ENCODE data around the gene NME3. TPM values are rescaled to one million over a fixed set of nuclear protein-coding genes. Genes with fewer than 3 reads are reported as not detected.
A peak's percentile ranks its signal among the peaks of the same experiment; 100 is the strongest.

Gene NME3
- total and polyA plus RNA-seq, 9 of the 15 experiments (the other 6 are each of a cell fraction or from before 2014, with no cell fraction given): 0.68 to 76.3 (median 11.5) TPM

- no peaks in the 10 kb centered on the region for H3K9me3 ChIP-seq (replicated peaks; ENCODE audit: control insufficient read depth, insufficient read depth, low read depth, low read length)
- FAIRE-seq: no peak
- no peak overlapping the region for H2AFZ ChIP-seq (ENCODE audit: low read depth, low read length)
- intact Hi-C loops (cut with micrococcal nuclease) (no loop called here), in situ Hi-C loops (cut with MboI) (no loop called here)
- ChIA-PET CTCF (ENCODE audit: low intra/inter-chr PET ratio) (no interaction called here), POLR2A (interaction anchor here (0.6 to 1.4 kb wide), 7 partner anchors 8 to 1343 kb away, joined by 3 to 8 read pairs (median 3); partner anchors contain the start of genes ECI1, MSRB1 and RPS2)
- no peaks in the 10 kb centered on the region for H3K27me3 ChIP-seq (ENCODE audit: control insufficient read depth in 2 of 2, insufficient read depth in 2 of 2, low read length in 2 of 2)
- H3K4me3 ChIP-seq: no peak overlapping the region
- peaks cover 9 to 89% of the 10 kb centered on the region in 2 experiments; a peak in 4 of 5 replicates for H3K4me1 ChIP-seq (replicated peaks in 1 of 2; ENCODE audit: control insufficient read depth in 2 of 2, insufficient read depth in 2 of 2, low read length in 2 of 2)
- H3K36me3 ChIP-seq (ENCODE audit: control insufficient read depth, insufficient read depth, low read length): peaks cover 52% of the 10 kb centered on the region; the same call in 2 of the 3 replicates
- H3K27ac ChIP-seq (ENCODE audit: extremely low read depth, low read depth, low read length): no peak overlapping the region
- no peak overlapping the region for H3K4me2 ChIP-seq (ENCODE audit: insufficient read depth, low read length)
- no peak for DNase-seq (ENCODE audit: extremely low read depth in 1 of 4, low spot score in 3 of 4)
- ATAC-seq: no peak
- peaks cover 32% of the 10 kb centered on the region for H3K79me2 ChIP-seq (ENCODE audit: control insufficient read depth, insufficient read depth, low read length)
- H3K9me1 ChIP-seq (ENCODE audit: control insufficient read depth, insufficient read depth, low read length): peaks cover 2% of the 10 kb centered on the region
- H4K20me1 ChIP-seq (replicated peaks; ENCODE audit: control insufficient read depth, insufficient read depth, low read length): peaks cover 3% of the 10 kb centered on the region; the same call in 1 of the 2 replicates
- H3K9ac ChIP-seq (ENCODE audit: insufficient read depth in 1 of 2, low read depth in 2 of 2, low read length in 2 of 2): peak overlapping the region in 1 of 2 experiments; percentile 84; a peak in 2 of 4 replicates
- TSS peak; percentile 23 for BruUV-seq (replicated peaks)
- WGBS (ENCODE audit: insufficient coverage, low coverage, missing lambda C conversion rate): 74% methylated on average over 26 of the region's 34 CpGs
- TF ChIP-seq MTF1 (CRISPR knock-in tag; IDR thresholded peaks at IDR 0.05; ENCODE audit: borderline replicate concordance) (no peak), SPI1 (IDR thresholded peaks at IDR 0.05; ENCODE audit: borderline replicate concordance, low read depth, low read length) (no peak), HDGF (IDR thresholded peaks at IDR 0.05) (no peak), THRAP3 (IDR thresholded peaks at IDR 0.05; ENCODE audit: borderline replicate concordance) (no peak), ETV5 (CRISPR knock-in tag; IDR thresholded peaks at IDR 0.05; ENCODE audit: low read depth) (no peak), PTBP1 (IDR thresholded peaks at IDR 0.05; ENCODE audit: low read depth, low read length) (0 out of 2 replicates have a peak, but pooled peaks have one; percentile 77), POLR2A (conservative IDR thresholded peaks at IDR 0.05) (peak; percentile 39; the same call in 1 of the 2 replicates), WHSC1 (IDR thresholded peaks at IDR 0.05; ENCODE audit: low read length) (no peak), POLR2G (IDR thresholded peaks at IDR 0.05; ENCODE audit: low read depth, low read length) (peak; percentile 73), RFX1 (IDR thresholded peaks at IDR 0.05) (no peak)
- TF ChIP-seq, protein P1, sequence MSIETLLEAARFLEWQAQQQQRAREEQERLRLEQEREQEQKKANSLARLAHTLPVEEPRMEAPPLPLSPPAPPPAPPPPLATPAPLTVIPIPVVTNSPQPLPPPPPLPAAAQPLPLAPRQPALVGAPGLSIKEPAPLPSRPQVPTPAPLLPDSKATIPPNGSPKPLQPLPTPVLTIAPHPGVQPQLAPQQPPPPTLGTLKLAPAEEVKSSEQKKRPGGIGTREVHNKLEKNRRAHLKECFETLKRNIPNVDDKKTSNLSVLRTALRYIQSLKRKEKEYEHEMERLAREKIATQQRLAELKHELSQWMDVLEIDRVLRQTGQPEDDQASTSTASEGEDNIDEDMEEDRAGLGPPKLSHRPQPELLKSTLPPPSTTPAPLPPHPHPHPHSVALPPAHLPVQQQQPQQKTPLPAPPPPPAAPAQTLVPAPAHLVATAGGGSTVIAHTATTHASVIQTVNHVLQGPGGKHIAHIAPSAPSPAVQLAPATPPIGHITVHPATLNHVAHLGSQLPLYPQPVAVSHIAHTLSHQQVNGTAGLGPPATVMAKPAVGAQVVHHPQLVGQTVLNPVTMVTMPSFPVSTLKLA (conservative IDR thresholded peaks at IDR 0.05): no peak
- TF ChIP-seq, protein P2, sequence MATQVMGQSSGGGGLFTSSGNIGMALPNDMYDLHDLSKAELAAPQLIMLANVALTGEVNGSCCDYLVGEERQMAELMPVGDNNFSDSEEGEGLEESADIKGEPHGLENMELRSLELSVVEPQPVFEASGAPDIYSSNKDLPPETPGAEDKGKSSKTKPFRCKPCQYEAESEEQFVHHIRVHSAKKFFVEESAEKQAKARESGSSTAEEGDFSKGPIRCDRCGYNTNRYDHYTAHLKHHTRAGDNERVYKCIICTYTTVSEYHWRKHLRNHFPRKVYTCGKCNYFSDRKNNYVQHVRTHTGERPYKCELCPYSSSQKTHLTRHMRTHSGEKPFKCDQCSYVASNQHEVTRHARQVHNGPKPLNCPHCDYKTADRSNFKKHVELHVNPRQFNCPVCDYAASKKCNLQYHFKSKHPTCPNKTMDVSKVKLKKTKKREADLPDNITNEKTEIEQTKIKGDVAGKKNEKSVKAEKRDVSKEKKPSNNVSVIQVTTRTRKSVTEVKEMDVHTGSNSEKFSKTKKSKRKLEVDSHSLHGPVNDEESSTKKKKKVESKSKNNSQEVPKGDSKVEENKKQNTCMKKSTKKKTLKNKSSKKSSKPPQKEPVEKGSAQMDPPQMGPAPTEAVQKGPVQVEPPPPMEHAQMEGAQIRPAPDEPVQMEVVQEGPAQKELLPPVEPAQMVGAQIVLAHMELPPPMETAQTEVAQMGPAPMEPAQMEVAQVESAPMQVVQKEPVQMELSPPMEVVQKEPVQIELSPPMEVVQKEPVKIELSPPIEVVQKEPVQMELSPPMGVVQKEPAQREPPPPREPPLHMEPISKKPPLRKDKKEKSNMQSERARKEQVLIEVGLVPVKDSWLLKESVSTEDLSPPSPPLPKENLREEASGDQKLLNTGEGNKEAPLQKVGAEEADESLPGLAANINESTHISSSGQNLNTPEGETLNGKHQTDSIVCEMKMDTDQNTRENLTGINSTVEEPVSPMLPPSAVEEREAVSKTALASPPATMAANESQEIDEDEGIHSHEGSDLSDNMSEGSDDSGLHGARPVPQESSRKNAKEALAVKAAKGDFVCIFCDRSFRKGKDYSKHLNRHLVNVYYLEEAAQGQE (IDR thresholded peaks at IDR 0.05; ENCODE audit: borderline replicate concordance): no peak
- TF ChIP-seq, protein P2 (CRISPR knock-in tag; IDR thresholded peaks at IDR 0.05; ENCODE audit: low read depth): no peak
These were observed 7.1 kb upstream of the NME3 start for GRCh38 chr16:1778200-1779179.
